ENCODE data around the gene SDR39U1. TPM values are rescaled to one million over a fixed set of nuclear protein-coding genes. Genes with fewer than 3 reads are reported as not detected.

The SDR39U1 gene
- total RNA-seq, 4 donors from 2014 or later, result 24.5 to 39.7 (median 27.6) TPM

- TF ChIP-seq CTCF (IDR thresholded peaks at IDR 0.05; ENCODE audit: low read depth), result no peak
These were observed 19.6 kb downstream of the SDR39U1 start for GRCh38 chr14:24422694-24423601.

GRCh38 chr14:24422261-24422660 lies 20.3 kb downstream of the SDR39U1 start:
- TF ChIP-seq CTCF (IDR thresholded peaks at IDR 0.05; ENCODE audit: low read depth), result no peak

- TF ChIP-seq CTCF (IDR thresholded peaks at IDR 0.05; ENCODE audit: low read depth), result no peak
These were observed 24.1 kb downstream of the SDR39U1 start for GRCh38 chr14:24418492-24418873.

- no peak for TF ChIP-seq CTCF (IDR thresholded peaks at IDR 0.05; ENCODE audit: low read depth)
These were observed 24.6 kb downstream of the SDR39U1 start for GRCh38 chr14:24417832-24418491.

- TF ChIP-seq CTCF (IDR thresholded peaks at IDR 0.05; ENCODE audit: low read depth), result no peak
These were observed 25.5 kb downstream of the SDR39U1 start for GRCh38 chr14:24416932-24417619.

- no peak for TF ChIP-seq CTCF (IDR thresholded peaks at IDR 0.05; ENCODE audit: low read depth)
These were observed 26.2 kb downstream of the SDR39U1 start for GRCh38 chr14:24416254-24416931.
